ENCODE measurements around the gene LDLRAD1.
A peak's percentile ranks its signal among the peaks of the same experiment; 100 is the strongest.
"Not testable (repeated sequence)": the region's sequence is repeated elsewhere in the genome, so short reads cannot be mapped to it uniquely, and the experiment has no call there.

Gene LDLRAD1

GRCh38 chr1:54017979-54018378 lies at the start of gene LDLRAD1:
TSS of gene LDLRAD1 (minus strand) at chr1:54018186. CDS start at chr1:54018112, 74 bp downstream.
- DNase-seq, result peak; percentile 34

- no peak for DNase-seq
Measured at GRCh38 chr1:54064299-54064698, 46.3 kb upstream of the LDLRAD1 start.

GRCh38 chr1:54054438-54054749 lies 36.4 kb upstream of the LDLRAD1 start:
- DNase-seq, result no peak

- no peak for DNase-seq
Measured at GRCh38 chr1:54053745-54054437, 35.9 kb upstream of the LDLRAD1 start.

- peak; percentile 99 for DNase-seq
Measured at GRCh38 chr1:54052934-54053744, 35.2 kb upstream of the LDLRAD1 start, which contains the start of the genes TCEANC2 and TMEM59. TSS of gene TCEANC2 (plus strand) at chr1:54053608. CDS start at chr1:54054423, 815 bp downstream. TSS of gene TMEM59 (minus strand) at chr1:54053204. CDS start at chr1:54053188, 16 bp downstream.

DNA sequence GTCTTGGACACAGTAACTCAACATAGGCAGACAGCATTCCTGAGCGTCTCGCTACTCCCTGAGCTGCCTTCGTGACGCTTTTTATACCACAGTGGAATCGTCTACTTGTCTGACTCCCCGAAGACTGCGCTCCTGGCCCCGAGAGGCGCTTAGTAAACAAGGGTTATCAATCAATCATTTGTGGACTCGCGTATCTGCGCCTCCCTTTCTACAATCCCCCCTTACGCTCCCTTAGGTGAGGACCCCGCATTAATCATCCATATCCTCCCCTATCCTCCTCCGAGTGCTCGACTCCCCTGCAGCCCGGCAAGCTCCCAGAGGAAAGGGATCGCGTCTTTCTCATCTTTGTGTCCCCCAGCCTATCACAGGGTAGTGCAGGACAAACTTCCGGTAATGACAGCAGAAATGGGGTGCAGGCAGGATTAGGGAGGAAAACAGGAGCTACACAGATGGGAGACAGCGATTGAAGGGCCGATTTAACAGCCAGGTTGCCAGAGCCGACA lies 34.5 kb upstream of the LDLRAD1 start:
- peak; percentile 37 for DNase-seq

GRCh38 chr1:54051933-54052430 lies 34.0 kb upstream of the LDLRAD1 start:
- DNase-seq, result no peak

DNA sequence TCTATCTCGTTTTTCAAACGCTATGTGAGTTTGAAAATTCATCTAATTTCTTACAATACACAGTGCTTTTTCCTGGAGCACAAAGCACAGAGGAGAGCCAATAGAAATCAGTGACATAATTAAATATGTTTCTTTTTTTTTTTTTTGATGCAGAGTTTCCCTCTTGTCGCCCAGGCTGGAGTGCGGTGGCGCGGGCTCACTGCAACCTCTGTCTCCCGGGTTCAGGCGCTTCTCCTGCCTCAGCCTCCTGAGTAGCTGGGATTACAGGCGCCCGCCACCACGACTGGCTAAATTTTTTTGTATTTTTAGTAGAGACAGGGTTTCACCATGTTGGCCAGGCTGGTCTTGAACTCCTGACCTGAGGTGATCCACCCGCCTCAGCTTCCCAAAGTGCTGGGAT lies 32.4 kb upstream of the LDLRAD1 start:
- not testable (repeated sequence) for DNase-seq

DNA sequence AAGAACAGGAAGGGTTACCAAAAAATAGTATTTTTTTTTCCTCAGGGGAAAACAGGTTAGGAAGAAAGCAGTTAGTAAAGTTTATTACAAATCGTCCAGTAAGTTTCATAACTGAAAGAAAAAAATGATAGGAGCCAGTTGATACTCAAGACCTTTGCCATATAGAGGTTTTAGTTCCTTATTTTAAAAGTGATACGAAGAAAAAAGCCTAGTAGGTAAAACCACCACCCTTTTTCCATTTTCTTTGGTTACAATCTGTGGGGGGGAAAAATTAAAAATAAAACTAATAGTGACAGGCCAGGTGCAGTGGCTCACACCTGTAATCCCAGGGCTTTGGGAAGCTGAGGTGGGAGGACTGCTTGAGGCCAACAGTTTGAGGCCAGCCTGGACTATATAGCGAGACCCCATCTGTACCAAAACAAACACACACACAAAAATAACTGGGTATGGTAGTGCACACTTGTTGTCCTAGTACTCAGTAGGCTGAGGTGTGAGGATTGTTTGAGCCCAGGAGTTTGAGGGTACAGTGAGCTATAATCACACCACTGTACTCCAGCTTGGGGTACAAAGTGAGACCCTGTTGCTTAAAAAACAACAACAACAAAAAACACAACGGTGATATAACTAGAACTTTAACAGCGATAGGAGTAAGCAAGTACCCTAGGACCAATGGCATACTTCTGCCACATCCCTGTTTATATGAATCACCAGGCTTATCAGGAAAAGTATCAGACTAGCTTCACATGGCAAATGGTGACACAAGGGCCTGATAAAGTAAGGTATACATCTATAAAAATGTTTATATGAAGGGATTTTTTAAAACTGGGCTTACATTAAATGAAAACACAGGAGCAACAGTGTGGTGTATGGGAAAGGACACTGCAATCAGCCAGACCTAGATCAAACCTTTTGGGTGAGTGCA lies 29.7 kb upstream of the LDLRAD1 start:
- DNase-seq, result peak; percentile 6

- peak; percentile 36 for DNase-seq
Measured at GRCh38 chr1:54046671-54047383, 28.8 kb upstream of the LDLRAD1 start.

DNA sequence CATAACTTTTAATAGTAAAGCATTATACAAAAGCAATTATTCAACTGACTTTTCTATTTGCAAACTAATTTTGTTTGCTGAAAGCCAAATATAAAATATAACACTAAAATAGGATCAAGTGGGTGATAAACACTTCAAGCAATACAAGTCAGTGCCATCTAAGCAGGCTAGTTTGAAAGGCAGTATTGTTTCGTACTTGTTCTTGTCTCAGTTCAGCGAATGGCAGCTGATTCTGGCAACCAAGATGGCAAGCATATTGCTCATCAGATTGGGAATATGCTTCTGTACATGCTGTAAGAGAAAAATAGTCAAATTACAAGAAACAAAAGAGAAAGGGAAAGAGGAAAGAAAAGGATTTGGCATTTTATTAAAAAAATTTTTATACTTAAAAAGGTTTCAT lies 27.5 kb upstream of the LDLRAD1 start:
- DNase-seq, result no peak

DNA sequence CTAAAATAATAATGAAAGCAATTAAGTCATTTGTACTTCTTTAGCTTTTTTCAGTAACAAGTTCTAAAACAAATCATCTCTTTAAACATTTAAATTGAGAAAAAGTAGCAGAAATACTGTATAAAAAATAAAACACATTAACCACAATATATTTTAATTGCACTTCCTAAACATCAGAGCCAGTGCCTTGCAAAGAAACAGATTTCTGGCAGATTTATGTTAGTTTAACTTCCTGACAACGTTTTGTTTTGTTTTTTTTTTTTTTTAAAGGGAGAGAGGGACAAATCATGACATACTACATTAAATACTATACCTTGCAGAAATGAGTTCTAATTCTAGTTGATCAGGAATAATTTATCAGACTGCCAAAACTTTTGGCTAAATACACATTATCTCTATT lies 23.8 kb upstream of the LDLRAD1 start:
- DNase-seq, result no peak

GRCh38 chr1:54037476-54037875 lies 19.5 kb upstream of the LDLRAD1 start:
- DNase-seq, result no peak

- DNase-seq, result no peak
Measured at GRCh38 chr1:54028306-54029251, 10.6 kb upstream of the LDLRAD1 start.

- DNase-seq, result no peak
Measured at GRCh38 chr1:54027848-54028247, 9.9 kb upstream of the LDLRAD1 start.

DNA sequence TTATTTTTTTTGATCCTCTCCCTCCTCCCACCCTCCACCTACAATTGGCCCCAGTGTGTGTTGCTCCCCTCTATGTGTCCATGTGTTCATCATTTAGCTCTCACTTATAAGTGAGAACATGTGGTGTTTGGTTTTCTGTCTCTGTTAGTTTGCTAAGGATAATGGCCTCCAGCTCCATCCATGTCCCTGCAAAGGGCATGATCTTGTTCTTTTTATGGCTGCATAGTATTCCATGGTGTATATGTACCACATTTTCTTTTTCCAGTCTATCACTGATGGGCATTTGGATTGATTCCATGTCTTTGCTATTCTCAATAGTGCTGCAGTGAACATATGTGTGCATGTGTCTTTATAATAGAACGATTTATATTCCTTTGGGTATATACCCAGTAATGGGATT lies 6.8 kb upstream of the LDLRAD1 start:
- not testable (repeated sequence) for DNase-seq

DNA sequence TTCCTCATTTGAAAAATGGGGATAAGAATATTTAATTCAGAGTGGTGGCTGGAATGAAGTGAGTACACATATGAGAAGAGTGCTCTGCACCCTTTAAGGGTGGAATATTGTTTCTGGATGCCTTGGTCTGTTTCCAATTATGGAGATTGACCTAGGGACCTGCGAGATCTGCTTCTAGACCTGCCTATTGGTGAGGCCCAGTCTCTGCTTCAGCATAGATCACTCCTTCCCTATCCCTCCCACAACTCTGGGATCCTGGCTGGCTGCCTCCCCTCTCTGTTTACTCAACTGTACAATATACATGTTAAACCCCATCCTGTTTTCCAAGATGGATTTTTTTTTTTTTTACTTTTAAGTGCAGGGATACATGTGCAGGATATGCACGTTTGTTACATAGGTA lies 6.4 kb upstream of the LDLRAD1 start:
- no peak for DNase-seq

DNA sequence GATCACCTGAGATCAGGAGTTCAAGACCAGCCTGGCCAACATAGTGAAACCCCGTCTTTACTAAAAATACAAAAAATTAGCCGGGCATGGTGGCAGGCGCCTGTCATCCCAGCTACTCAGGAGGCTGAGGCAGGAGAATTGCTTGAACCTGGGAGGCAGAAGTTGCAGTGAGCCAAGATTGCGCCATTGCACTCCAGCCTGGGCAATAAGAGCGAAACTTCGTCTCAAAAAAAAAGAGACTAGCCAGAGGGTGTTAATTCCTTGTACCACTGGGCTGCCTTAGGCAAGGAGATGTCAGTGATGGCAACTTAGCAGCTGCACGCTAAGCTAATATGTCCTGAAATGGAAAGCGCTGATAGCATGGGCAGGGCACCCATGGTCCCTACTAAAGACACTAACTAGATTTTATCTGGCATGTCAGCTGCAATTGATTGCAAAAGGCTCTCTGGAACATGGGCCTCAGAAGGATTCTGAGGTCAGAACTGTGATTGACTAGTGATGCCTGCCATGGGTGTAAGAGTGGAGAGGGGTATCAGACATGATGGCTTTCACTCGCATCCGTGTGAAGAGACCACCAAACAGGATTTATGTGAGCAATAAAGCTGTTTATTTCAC lies 1.7 kb upstream of the LDLRAD1 start:
- DNase-seq, result not testable (repeated sequence)

- no peak for DNase-seq
Measured at GRCh38 chr1:54018635-54019034, 649 bp upstream of the LDLRAD1 start.
